ENCODE results near the gene VSNL1.

- TF ChIP-seq, protein P1, sequence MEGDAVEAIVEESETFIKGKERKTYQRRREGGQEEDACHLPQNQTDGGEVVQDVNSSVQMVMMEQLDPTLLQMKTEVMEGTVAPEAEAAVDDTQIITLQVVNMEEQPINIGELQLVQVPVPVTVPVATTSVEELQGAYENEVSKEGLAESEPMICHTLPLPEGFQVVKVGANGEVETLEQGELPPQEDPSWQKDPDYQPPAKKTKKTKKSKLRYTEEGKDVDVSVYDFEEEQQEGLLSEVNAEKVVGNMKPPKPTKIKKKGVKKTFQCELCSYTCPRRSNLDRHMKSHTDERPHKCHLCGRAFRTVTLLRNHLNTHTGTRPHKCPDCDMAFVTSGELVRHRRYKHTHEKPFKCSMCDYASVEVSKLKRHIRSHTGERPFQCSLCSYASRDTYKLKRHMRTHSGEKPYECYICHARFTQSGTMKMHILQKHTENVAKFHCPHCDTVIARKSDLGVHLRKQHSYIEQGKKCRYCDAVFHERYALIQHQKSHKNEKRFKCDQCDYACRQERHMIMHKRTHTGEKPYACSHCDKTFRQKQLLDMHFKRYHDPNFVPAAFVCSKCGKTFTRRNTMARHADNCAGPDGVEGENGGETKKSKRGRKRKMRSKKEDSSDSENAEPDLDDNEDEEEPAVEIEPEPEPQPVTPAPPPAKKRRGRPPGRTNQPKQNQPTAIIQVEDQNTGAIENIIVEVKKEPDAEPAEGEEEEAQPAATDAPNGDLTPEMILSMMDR (IDR thresholded peaks at IDR 0.05): no peak
- TF ChIP-seq POLR2A (IDR thresholded peaks at IDR 0.05) (no peak), EP300 (IDR thresholded peaks at IDR 0.05) (no peak), POLR2AphosphoS5 (IDR thresholded peaks at IDR 0.05) (no peak)
These were observed 38.0 kb downstream of the VSNL1 start for GRCh38 chr2:17578466-17578928.

All from upper lobe of left lung (tissue), 4 donors.